ENCODE data around the gene LYPD8.

The LYPD8 gene

GRCh38 chr1:248783367-248783766, 27.8 kb upstream of the LYPD8 start:
- no peak for TF ChIP-seq POLR2A (IDR thresholded peaks at IDR 0.05; ENCODE audit: low read depth, low read length)
- DNase-seq (ENCODE audit: insufficient read length, low spot score): no peak
- FAIRE-seq: no peak

GRCh38 chr1:248782416-248783141, 27.0 kb upstream of the LYPD8 start:
- FAIRE-seq (no peak), DNase-seq (ENCODE audit: insufficient read length, low spot score) (no peak)
- no peak for TF ChIP-seq POLR2A (IDR thresholded peaks at IDR 0.05; ENCODE audit: low read depth, low read length)

GRCh38 chr1:248779350-248779749, 23.8 kb upstream of the LYPD8 start:
- FAIRE-seq (no peak), DNase-seq (ENCODE audit: insufficient read length, low spot score) (no peak)
- TF ChIP-seq POLR2A (IDR thresholded peaks at IDR 0.05; ENCODE audit: low read depth, low read length): no peak

GRCh38 chr1:248778906-248779305, 23.3 kb upstream of the LYPD8 start:
- no peak for TF ChIP-seq POLR2A (IDR thresholded peaks at IDR 0.05; ENCODE audit: low read depth, low read length)
- DNase-seq (ENCODE audit: insufficient read length, low spot score) (no peak), FAIRE-seq (no peak)

GRCh38 chr1:248776991-248777390, 21.4 kb upstream of the LYPD8 start:
- FAIRE-seq (no peak), DNase-seq (ENCODE audit: insufficient read length, low spot score) (no peak)
- no peak for TF ChIP-seq POLR2A (IDR thresholded peaks at IDR 0.05; ENCODE audit: low read depth, low read length)

GRCh38 chr1:248775441-248775840, 19.9 kb upstream of the LYPD8 start:
- FAIRE-seq (no peak), DNase-seq (ENCODE audit: insufficient read length, low spot score) (no peak)
- TF ChIP-seq POLR2A (IDR thresholded peaks at IDR 0.05; ENCODE audit: low read depth, low read length): no peak

- DNase-seq (ENCODE audit: insufficient read length, low spot score) (no peak), FAIRE-seq (no peak)
- TF ChIP-seq POLR2A (IDR thresholded peaks at IDR 0.05; ENCODE audit: low read depth, low read length): no peak
Observed at GRCh38 chr1:248759644-248760043, 4.1 kb upstream of the LYPD8 start.

DNA sequence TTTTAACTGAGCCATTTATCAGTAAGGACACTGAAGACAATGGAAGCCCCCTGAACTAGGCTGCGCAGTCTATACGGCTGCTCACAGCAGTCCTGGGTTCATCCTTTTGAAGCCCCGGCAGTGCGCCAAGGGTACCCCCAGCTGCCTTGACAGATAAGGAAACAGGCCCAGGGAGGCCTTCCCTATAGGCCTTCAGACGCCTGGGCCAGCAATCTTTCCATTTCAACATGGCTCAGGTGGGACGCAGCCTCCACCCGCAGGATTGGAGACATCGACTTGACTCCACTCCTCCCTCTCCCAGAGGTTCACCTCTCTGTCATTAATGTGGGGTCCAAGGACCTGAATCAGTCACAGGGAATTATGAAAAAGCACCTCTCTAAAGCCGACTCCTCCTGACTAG, 2.8 kb upstream of the LYPD8 start:
- no peak for DNase-seq (ENCODE audit: insufficient read length, low spot score)
- TF ChIP-seq POLR2A (IDR thresholded peaks at IDR 0.05; ENCODE audit: low read depth, low read length): no peak
- no peak for FAIRE-seq

- no peak for TF ChIP-seq POLR2A (IDR thresholded peaks at IDR 0.05; ENCODE audit: low read depth, low read length)
- DNase-seq (ENCODE audit: insufficient read length, low spot score) (no peak), FAIRE-seq (no peak)
Observed at GRCh38 chr1:248757784-248758195, 2.2 kb upstream of the LYPD8 start.

DNA sequence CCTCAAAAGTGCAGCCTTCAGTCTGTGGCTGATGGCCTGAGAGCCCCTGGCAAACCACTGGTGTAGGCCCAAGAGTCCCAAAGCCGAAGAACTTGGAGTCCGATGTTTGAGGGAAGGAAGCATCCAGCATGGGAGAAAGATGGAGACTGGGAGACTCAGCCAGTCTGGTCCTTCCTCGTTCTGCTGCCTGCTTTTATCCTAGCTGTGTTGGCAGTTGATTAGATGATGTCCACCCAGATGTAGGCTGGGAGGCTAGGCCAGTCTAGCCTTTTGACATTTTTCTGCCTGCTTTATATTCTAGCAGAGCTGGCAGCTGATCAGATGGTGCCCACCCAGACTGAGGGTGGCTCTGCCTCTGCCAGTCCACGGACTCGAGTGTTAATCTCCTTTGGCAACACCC, 1.1 kb upstream of the LYPD8 start:
- no peak for DNase-seq (ENCODE audit: insufficient read length, low spot score)
- no peak for FAIRE-seq
- no peak for TF ChIP-seq POLR2A (IDR thresholded peaks at IDR 0.05; ENCODE audit: low read depth, low read length)

DNA sequence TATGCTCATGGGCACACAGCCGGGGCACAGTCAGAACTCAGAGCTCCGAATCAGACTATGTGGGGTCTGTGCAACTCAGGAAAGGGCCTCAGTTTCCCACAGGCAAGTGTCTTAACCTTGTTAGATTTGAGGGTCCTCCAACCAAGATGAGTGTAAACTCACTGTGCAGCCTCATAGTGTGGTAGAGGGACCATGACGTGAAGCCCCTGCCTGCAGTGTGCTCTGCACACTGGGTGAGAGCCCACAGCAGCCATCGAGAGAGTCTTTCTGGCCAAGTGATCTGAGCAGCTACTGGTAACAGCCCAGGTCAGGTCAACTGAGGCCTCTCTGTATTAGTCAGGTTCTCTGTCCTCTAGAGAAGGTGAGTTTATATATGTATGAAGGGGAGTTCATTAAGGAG, 592 bp upstream of the LYPD8 start:
- FAIRE-seq: no peak
- no peak for DNase-seq (ENCODE audit: insufficient read length, low spot score)
- no peak for TF ChIP-seq POLR2A (IDR thresholded peaks at IDR 0.05; ENCODE audit: low read depth, low read length)

DNA sequence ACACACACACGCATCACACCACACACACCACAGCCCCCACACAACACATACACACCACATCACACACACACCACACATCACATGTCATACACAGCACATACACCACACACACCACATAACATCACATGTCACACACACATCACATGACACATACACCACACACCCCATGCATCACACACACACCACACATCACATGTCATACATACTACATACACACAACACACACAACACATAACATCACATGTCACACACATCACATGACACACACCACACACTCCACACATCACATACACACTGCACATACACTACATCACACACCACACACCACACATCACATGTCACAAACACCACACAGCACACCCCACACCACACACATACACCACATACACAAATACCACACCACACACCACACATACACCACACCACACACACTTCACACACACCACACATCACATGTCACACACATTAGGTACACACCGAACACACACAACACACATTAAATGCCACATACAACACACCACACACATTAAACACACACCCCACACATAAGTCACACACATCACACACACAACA, 1.8 kb downstream of the LYPD8 start:
- FAIRE-seq (no peak), DNase-seq (ENCODE audit: insufficient read length, low spot score) (no peak)
- TF ChIP-seq POLR2A (IDR thresholded peaks at IDR 0.05; ENCODE audit: low read depth, low read length): no peak

DNA sequence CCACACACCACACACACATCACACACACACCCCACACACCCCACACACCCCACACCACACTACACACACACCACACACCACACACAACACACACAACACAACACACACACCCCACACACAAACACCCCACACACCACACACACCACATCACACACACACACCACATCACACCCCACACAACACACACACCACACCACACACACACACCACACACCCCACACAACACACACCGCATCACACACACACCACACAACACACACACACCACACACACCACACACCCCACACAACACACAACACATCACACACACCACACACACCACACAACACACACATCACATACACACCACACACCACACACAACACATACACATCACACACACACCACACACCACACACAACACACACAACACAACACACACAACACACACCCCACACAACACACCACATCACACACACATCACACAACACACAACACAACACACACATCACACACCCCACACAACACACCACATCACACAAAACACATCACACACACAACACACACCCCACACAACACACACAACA, 2.4 kb downstream of the LYPD8 start:
- FAIRE-seq: no peak
- TF ChIP-seq POLR2A (IDR thresholded peaks at IDR 0.05; ENCODE audit: low read depth, low read length): no peak
- no peak for DNase-seq (ENCODE audit: insufficient read length, low spot score)

- DNase-seq (ENCODE audit: insufficient read length, low spot score) (no peak), FAIRE-seq (no peak)
- no peak for TF ChIP-seq POLR2A (IDR thresholded peaks at IDR 0.05; ENCODE audit: low read depth, low read length)
Observed at GRCh38 chr1:248752161-248753028, 3.2 kb downstream of the LYPD8 start.

Measured in H54 (cell line).